Esophagus (tissue), 2 donors: ENCODE results near the gene EPB41L2. TPM values are rescaled to one million over a fixed set of nuclear protein-coding genes. Genes with fewer than 3 reads are reported as not detected.

ENCODE experiments used
- H3K27ac ChIP-seq, 2 donors: one replicate each; pipeline ENCODE4 v1.5.1; 2013; ENCODE audit warnings: low read depth in 2 of 2, mild to moderate bottlenecking in 2 of 2, inconsistent platforms in 1 of 2, low read length in 1 of 2, moderate library complexity in 1 of 2
- H3K27me3 ChIP-seq, 2 donors: one replicate each; pipeline ENCODE4 v1.6.1; 2013; ENCODE audit warnings: low read length in 2 of 2, control low read depth in 1 of 2, mild to moderate bottlenecking in 1 of 2; ENCODE audit not compliant: insufficient read depth in 2 of 2, control insufficient read depth in 1 of 2
- H3K36me3 ChIP-seq, 2 donors: one replicate each; pipeline ENCODE4 v1.6.1; 2013; ENCODE audit warnings: low read length in 1 of 2; ENCODE audit not compliant: control insufficient read depth in 2 of 2, insufficient read depth in 2 of 2
- H3K4me1 ChIP-seq, 2 donors: one replicate each; pipeline ENCODE4 v1.6.1; 2013; ENCODE audit warnings: low read length in 1 of 2; ENCODE audit not compliant: control insufficient read depth in 2 of 2, insufficient read depth in 2 of 2
- H3K4me3 ChIP-seq, 2 donors: one replicate each; pipeline ENCODE4 v1.5.1; 2013; ENCODE audit warnings: low read length in 2 of 2, mild to moderate bottlenecking in 2 of 2, low read depth in 1 of 2, moderate library complexity in 1 of 2
- H3K9me3 ChIP-seq, 2 donors: one replicate each; pipeline ENCODE4 v1.6.1; 2013; ENCODE audit warnings: mild to moderate bottlenecking in 2 of 2, low read depth in 1 of 2, low read length in 1 of 2, moderate library complexity in 1 of 2; ENCODE audit not compliant: control insufficient read depth in 2 of 2, insufficient read depth in 1 of 2
- WGBS, 2 donors: extraction: QIAGEN DNeasy Blood & Tissue Kit; methylation state at CpG; one replicate each; pipeline ENCODE4 v1.1.7; 2013; 5-methylcytosine and 5-hydroxymethylcytosine counted together
- polyA plus RNA-seq, 2 donors: library from polyadenylated mRNA; stranded (reverse); fragments of 200-250 nt; gene quantifications; one replicate each; pipeline ENCODE4 v1.2.3, GENCODE V29; 2013
- donor health status: healthy with polysubstance abuse.
- donor health status: Bipolar disorder and iron deficiency.

The EPB41L2 gene
- polyA plus RNA-seq, 2 donors, result 6.7 to 7.8 TPM

DNA sequence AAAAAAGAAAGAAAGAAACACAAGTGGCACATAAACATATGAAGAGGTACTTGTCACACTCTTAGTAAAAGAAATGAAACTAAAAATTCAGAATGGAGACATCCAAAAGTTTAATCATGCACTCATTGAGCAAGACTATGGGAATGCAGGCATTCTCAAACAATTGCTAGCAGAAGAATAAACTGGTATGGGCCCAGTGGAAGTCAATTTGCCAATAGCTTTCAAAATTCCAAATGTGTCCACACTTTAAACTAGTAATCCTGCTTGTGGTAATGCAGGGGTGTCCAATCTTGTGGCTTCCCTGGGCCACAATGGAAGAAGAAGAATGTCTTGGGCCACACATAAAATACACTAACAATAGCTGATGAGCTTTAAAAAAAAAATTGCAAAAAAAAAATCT, 97.4 kb downstream of the EPB41L2 start:
- Histone ChIP-seq H3K36me3 (no peaks in the 10 kb centered on the region), H3K4me3 (no peak overlapping the region), H3K27me3 (no peaks in the 10 kb centered on the region), H3K4me1 (no peaks in the 10 kb centered on the region), H3K27ac (no peak overlapping the region), H3K9me3 (no peaks in the 10 kb centered on the region)

DNA sequence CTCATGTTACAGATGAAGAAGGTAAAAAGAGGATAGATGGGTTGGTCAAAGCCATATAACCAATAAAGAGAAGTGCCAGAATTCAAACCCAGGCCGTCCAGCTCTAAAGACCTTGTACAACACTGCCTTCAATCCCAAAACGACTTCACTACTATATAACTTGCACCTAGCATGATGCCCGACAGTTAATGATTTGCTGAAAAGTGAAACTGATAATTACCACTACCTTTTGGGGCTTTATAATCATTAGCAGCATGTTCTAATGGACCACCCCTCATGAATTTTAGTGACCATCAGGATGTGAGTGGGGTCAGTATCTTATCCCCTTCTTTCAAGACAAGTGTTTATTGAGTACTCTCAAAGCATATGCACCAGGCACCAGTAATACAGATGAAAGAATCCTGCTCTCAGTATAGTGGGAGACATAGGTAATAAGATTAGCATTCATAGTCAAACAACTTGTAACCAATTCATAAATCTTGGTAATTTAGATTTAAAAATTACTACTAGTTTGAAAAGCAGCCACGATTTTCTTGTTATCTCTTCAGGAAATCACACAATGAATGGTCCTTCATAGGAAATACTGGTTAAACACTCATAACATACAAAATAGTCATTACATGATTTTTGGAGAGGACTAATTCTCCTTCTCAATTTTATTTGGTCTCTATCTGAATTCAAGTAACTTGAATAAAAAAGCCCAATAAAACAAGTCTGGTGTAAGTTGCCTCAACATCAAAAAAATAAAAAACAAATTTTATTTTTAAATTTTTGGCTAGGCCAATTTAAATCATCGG, 98.0 kb downstream of the EPB41L2 start:
- Histone ChIP-seq H3K27ac (no peak overlapping the region), H3K9me3 (no peaks in the 10 kb centered on the region), H3K36me3 (no peaks in the 10 kb centered on the region), H3K4me1 (no peaks in the 10 kb centered on the region), H3K4me3 (no peak overlapping the region), H3K27me3 (no peaks in the 10 kb centered on the region)
- WGBS, 2 donors, result 81 to 84% methylated on average over 5 of the region's 5 CpGs

DNA sequence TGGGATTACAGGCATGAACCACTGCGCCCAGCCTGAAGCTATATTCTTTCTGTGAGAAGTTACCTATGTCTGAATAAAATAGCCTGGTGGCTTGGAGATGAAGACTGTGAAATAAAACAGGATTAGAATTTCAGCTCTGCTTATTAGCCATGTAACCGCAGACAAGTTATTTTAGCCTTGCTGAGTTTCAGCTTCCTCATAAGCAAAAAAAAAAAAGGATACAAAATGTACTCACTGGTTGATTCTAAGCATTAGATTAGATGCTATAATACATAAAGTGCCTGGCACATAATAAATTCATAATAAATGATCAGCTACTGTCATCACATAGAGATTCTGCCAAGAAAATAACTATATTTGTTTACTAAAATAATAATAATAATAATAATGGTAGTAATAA, 98.8 kb downstream of the EPB41L2 start:
- no peaks in the 10 kb centered on the region for H3K9me3 ChIP-seq
- no peak overlapping the region for H3K27ac ChIP-seq
- no peaks in the 10 kb centered on the region for H3K27me3 ChIP-seq
- WGBS, 2 donors, result 96% methylated on average over 2 of the region's 2 CpGs
- no peaks in the 10 kb centered on the region for H3K36me3 ChIP-seq
- H3K4me3 ChIP-seq, result no peak overlapping the region
- no peaks in the 10 kb centered on the region for H3K4me1 ChIP-seq

DNA sequence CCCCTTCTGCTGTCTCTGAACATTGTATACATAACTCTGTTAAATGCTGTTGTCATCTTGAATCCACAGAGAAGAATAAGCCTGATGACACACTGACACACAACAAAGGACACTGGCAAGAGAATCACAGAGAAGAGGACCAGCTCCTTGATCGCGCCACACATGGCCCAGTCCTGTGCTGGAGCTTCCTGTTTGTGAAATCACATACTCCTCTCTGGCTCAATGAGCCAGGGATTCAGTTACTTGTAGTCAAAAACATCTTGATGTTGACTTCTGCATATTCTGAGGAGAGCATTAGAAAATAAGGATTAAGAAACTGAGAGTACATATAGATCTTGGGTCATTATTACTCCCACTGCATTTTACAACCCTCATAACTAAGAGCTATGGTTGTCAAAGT, 100.1 kb downstream of the EPB41L2 start:
- Histone ChIP-seq H3K27ac (no peak overlapping the region), H3K4me3 (no peak overlapping the region), H3K4me1 (no peaks in the 10 kb centered on the region), H3K9me3 (no peaks in the 10 kb centered on the region), H3K27me3 (no peaks in the 10 kb centered on the region), H3K36me3 (no peaks in the 10 kb centered on the region)
- WGBS, 2 donors, result 64 to 67% methylated on average over 2 of the region's 2 CpGs

DNA sequence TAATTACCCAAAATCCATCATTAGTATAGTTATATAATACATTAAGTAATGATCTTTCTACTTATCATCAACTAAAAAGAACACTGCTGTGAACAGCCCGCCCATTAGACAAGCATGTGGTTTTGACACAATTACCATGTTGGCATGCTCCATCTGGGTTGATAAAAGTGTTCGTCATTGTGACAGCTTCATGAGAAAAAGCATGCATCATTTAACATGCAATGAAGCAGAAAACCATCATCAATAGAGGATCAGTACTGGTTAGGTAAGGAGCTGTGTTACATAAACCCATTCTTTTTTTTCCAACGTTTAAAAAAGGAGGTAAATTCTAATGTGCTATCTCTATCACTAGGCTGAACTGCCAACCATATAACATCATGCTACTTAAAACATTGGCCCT, 101.9 kb downstream of the EPB41L2 start:
- no peaks in the 10 kb centered on the region for H3K9me3 ChIP-seq
- 49 to 61% methylated on average over 3 of the region's 3 CpGs for WGBS, 2 donors

DNA sequence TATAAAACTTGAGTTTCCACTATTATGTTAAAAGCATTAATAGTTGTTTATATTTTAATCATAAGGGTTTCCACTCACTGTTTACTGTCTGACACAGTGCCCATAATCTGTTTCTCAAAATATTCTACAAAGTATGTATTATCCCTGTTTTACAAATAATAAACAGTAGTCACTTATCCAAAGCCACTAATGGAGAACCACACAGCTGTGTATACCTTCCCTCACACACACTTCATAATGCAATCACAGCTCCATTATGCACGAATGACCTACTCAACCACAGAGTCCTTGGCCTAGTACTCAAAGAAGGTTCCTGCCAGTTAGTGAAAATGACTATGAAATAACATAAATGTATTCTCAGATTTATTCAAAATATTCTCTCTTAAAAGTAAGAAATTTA, 103.1 kb downstream of the EPB41L2 start:
- H3K9me3 ChIP-seq, result no peaks in the 10 kb centered on the region

More for the DNA sequence above, 101.9 kb downstream of the EPB41L2 start:
- Histone ChIP-seq H3K27ac (no peak overlapping the region), H3K36me3 (no peaks in the 10 kb centered on the region), H3K27me3 (no peaks in the 10 kb centered on the region), H3K4me3 (no peak overlapping the region), H3K4me1 (no peaks in the 10 kb centered on the region)

DNA sequence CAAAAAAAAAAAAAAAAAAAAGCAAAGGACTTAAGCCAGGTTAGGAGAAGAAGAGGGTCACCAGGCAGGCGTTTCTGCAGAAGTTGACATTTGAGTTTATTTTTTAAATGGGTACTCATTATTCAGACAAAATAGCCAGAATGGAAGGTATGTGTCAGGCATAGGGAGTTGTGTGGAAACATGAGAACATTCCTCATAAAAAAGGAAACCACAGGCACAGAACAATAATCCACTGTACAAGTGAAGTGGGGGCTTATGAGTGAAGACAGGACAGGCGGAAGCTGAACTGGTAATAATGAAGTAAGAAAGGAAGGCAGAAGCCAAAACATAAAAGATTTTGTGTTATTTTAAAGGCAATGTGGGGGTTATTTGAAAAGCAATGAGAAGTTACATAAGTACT, 104.6 kb downstream of the EPB41L2 start:
- Histone ChIP-seq H3K36me3 (no peaks in the 10 kb centered on the region), H3K4me3 (no peak overlapping the region), H3K4me1 (no peaks in the 10 kb centered on the region), H3K27ac (no peak overlapping the region), H3K27me3 (no peaks in the 10 kb centered on the region), H3K9me3 (no peaks in the 10 kb centered on the region)
- WGBS, 2 donors, result 84 to 91% methylated on average over 2 of the region's 2 CpGs

More for the DNA sequence above, 103.1 kb downstream of the EPB41L2 start:
- WGBS, 2 donors, result 69 to 76% methylated on average over 1 of the region's 1 CpG
- no peak overlapping the region for H3K27ac ChIP-seq
- no peaks in the 10 kb centered on the region for H3K27me3 ChIP-seq
- H3K4me3 ChIP-seq, result no peak overlapping the region
- H3K36me3 ChIP-seq, result no peaks in the 10 kb centered on the region
- no peaks in the 10 kb centered on the region for H3K4me1 ChIP-seq

DNA sequence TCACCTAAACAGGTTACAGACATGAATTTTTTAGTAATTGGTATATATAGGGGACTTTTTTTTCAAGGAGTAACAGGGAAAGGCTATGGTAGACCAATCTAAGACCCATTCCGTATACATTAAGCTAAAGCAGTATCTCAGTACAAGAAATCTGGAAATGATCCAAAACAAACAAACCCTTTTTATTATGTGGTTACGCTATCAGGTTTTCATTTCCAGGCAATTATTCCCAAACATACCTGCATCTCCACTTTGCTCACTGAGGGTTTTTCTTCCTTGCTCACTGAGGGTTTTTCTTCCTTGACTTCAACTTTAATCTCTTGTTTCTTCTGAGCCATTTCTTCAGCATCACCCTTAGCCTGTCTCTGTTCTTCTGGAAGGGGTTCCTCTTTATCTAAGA, 107.3 kb downstream of the EPB41L2 start:
- 66 to 86% methylated on average over 2 of the region's 2 CpGs for WGBS, 2 donors
- Histone ChIP-seq H3K9me3 (no peaks in the 10 kb centered on the region), H3K36me3 (no peaks in the 10 kb centered on the region), H3K4me3 (no peak overlapping the region), H3K4me1 (no peaks in the 10 kb centered on the region), H3K27me3 (no peaks in the 10 kb centered on the region), H3K27ac (no peak overlapping the region)

DNA sequence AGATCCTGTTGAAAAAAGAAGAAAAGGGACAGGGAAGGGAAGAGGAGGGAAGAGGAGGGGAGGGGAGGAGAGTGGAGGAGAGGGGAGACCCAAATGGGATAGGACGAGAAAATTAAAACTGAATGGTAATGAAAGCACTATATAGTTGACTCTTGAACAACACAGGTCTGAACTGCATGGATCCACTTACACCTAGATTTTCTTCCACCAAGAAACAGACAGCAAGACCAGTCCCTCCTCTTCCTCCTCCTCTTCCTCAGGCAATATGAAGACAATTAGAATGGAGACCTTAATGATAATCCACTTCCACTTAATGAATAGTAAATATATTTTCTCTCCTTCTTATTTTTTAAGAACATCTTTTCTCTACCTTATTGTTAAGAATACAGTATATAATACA, 113.5 kb downstream of the EPB41L2 start:
- H3K36me3 ChIP-seq, result no peaks in the 10 kb centered on the region

DNA sequence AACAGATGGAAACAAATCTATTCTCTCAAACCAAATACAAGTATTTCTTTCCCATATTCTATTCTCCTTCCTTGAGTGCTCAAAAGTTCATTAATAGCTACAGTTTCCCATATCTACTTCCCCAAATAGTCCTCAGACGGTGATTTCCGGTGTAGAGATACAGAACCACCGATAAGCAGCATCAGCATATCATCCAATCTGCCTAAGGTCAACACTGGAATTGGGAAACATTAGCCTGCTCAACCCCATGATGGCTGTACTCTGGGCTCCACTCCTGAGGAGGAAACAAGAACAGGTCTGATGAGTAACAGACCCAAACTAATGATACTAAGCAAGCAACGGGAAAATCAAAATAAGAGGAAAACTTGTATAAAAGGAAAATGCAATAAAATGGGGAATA, 115.6 kb downstream of the EPB41L2 start:
- H3K4me3 ChIP-seq, result no peak overlapping the region
- no peaks in the 10 kb centered on the region for H3K9me3 ChIP-seq
- H3K27ac ChIP-seq, result no peak overlapping the region
- H3K36me3 ChIP-seq, result no peaks in the 10 kb centered on the region
- WGBS, 2 donors, result 62 to 87% methylated on average over 4 of the region's 4 CpGs
- H3K27me3 ChIP-seq, result no peaks in the 10 kb centered on the region
- no peaks in the 10 kb centered on the region for H3K4me1 ChIP-seq

More for the DNA sequence above, 113.5 kb downstream of the EPB41L2 start:
- H3K27me3 ChIP-seq, result no peaks in the 10 kb centered on the region
- no peaks in the 10 kb centered on the region for H3K4me1 ChIP-seq
- H3K4me3 ChIP-seq, result no peak overlapping the region
- H3K9me3 ChIP-seq, result no peaks in the 10 kb centered on the region
- no peak overlapping the region for H3K27ac ChIP-seq
- 90 to 100% methylated on average over 1 of the region's 1 CpG for WGBS, 2 donors
